Right renal pelvis (tissue), 4 donors: ENCODE data around the gene RHBDF2. TPM values are rescaled to one million over a fixed set of nuclear protein-coding genes. Genes with fewer than 3 reads are reported as not detected.
"Not testable (repeated sequence)": the region's sequence is repeated elsewhere in the genome, so short reads cannot be mapped to it uniquely, and the experiment has no call there.

Experiments used
- DNase-seq, 4 donors: peaks; one replicate each; pipeline ENCODE4 v3.0.0-alpha.2; 2013; ENCODE audit warnings: low read depth in 4 of 4, low spot score in 3 of 4, missing footprints in 1 of 4
- polyA plus RNA-seq, 4 donors: library from polyadenylated mRNA; unstranded; fragments of 120-200 nt; gene quantifications; one replicate each; pipeline ENCODE4 v1.2.1, GENCODE V29; 2013; ENCODE audit not compliant: insufficient read length in 4 of 4

The RHBDF2 gene
- polyA plus RNA-seq, 4 donors: 5.8 to 9.5 (median 6.8) TPM

- no peak for DNase-seq
Measured at GRCh38 chr17:76538941-76539570, 37.8 kb upstream of the RHBDF2 start.

DNA sequence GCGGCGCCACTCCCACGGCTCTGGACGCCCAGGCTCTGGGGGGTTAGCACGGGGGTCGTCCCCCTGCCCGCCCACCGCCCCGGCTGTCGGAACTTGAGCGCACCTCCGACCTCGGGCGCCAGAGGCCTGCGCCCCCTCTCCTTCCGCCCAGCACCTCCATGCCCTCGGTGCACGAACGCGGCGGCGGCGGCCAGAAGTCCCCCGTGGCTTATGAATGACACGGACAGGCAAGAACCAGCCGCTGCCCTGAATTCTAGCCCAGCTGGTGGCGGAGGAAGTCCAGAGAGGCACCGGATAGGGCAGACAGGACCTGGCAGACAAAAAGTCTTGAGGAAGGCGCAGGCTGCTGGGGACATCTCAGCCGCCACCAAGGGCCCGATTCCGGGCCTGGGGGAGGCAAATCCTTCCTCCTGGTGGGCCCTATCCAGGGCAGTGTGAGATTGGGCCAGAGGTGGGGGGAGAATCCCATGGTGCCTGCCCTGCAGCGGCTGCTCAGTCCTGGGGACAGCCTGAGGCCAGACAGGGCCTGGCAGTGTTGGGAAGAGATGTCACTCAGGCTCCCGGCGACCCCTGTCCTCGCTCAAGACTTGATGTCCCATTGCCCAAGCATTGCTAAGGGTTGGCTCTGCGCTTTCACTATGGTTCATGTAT lies 37.2 kb upstream of the RHBDF2 start:
- DNase-seq: no peak

DNA sequence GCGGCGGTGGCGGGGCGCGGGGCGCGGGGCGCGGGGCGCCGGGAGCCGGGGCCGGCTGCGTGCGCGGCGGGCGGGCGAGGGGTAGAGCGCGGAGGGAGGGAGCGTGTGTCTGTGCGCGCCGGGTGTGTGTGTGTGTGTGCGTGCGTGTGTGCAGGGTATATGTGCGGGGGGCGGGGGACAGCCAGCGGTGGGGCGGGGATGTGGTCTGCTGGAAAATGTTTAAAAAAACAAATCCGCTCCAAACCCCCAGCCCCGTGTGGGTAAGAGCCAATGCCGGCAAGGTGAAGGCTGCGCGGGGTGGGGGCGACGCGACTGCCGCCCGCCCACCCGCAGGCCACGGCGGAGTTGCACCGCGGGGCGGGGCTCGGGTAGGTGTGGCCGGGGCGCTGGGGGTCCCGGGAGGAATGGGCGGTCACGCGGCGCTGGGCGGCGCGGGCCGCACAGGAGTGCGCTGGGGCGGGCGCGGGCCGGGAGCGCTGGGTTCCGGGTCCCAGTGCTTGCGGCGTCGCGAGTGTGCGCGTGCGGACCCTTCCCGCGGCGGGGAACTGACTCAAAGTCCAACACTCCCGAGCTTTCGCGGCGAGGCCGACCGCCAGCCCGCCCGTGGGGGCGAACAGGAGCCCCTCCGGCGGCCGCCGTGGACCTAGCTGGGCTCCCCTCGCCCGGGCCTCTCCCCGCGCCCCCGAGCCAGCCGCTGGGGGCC lies 36.5 kb upstream of the RHBDF2 start, which contains the start of gene CYGB:
TSS of gene CYGB (minus strand) at position 132 of the 703 bp plus-strand sequence. CDS start 167 bp downstream, outside the sequence.
- DNase-seq: no peak

GRCh38 chr17:76537288-76537577 lies 36.0 kb upstream of the RHBDF2 start:
- no peak for DNase-seq

GRCh38 chr17:76536511-76537287 lies 35.5 kb upstream of the RHBDF2 start:
- DNase-seq: no peak

- no peak for DNase-seq
Measured at GRCh38 chr17:76535788-76536510, 34.7 kb upstream of the RHBDF2 start.

- DNase-seq: no peak
Measured at GRCh38 chr17:76534831-76535732, 33.9 kb upstream of the RHBDF2 start.

DNA sequence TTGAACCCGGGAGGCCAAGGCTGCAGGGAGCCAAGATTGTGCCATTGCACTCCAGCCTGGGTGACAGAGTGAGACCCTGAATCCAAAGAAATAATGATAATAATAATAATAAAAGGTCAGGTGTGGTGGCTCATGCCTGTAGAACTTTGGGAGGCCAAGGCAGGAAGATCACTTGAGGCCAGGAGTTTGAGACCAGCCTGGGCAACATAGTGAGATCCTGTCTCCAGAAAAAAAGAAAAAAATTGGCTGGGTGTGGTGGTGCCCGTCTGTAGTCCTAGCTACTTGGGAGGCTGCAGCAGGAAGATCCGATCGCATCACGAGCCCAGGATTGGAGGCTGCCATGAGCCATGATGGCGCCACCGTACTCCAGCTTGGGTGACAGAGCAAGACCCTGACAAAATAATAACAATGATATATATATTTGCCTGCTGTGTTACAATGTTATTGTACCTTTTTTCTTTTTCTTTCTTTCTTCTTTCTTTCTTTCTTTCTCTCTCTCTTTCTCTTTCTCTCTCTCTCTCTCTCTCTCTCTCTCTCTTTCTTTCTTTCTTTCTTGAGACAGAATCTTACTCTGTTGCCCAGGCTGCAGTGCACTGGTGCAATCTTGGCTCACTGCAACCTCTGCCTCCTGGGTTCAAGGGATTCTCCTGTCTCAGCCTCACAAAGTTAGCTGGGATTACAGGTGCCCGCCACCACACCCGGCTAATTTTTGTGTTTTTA lies 32.6 kb upstream of the RHBDF2 start:
- not testable (repeated sequence) for DNase-seq

GRCh38 chr17:76532072-76532651 lies 30.9 kb upstream of the RHBDF2 start:
- no peak for DNase-seq

DNA sequence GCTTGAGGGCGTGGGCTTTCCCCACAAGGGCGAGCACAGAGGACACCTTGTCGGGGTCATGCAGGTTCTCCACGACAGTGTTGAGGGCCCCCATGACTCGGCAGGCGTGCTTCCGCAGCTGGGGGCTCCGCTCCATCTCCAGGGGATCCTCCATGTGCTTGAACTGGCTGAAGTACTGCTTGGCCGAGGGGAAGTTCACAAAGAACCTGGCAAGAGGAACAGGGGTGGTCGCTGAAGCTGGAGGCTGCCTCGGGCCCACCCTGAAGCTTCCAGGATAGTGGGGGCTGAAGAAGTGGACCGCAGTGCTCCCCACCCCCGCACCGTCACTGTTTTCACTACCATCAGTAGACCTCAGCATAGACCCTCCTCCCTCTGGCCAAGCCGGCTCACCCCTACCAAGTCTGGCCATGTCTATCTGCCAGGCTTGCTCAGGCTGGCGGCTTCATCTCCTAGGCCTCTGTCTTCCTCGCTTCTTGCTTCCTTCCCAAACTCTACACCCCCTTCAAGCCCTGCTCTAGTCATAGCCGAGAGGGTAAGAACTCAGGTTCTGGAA lies 30.3 kb upstream of the RHBDF2 start:
- DNase-seq: no peak

DNA sequence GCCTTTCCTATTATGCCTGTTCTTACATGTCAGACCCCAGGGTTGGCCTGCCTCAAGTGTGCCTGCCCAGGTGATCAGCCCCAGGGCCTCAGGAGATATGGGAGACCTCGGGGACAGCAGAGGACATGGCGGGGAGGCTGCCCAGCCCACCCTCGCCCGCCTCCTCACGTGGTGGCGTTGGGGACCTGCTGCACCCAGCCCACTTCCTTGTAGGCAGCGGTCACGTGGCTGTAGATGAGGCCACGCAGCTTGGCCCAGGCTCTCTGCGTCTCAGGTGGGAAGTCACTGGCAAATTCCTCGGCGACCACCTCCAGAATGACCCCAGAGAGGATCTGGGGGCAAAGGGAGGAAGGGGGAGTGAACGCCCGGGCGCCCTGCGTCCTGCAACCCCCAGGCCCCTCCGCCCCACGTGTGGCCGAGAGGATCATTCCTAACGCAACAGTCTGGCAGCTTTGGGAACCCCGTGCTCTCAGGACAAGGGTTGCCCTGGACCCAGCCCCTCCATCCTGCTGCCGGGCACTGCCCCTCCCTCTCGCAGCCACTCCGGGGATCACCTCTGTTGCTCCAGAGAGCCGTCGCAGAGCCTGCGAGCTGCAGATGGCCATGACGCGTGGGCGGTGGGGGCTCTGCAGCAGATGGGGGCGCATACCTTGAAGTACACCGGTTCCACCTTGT lies 29.7 kb upstream of the RHBDF2 start:
- no peak for DNase-seq

DNA sequence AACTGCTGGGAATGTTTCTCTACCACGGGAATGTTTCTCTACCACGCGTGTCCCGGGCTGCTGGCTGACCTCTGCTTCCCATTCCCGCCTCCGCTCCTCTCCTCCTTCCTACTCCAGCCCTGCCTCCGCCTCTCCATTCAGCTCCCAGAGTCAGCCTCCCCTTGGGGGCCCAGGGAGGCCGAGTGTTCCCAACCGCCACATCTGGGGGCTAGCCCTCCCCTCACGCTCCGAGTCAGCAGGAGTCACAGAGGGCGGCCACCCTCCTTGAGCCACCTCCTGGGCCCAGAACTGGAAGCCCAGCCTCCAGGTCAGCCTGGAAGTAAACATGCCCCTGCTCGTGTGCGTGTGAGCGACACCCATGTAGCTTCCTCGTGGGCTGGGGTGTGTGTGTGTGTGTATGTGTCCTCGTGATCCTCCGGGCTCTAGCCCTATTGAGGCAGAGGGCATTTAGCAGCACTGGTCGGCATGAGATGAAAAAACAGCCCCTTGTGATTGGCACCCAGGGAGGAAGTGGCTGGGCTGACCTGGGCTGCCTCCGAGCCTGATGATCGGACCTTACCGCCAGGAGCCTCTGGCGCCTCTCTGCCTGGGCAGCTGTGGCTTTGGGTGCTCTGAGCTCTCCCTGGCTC lies 29.0 kb upstream of the RHBDF2 start:
- no peak for DNase-seq

- peak; percentile 70 to 83 (median 75) for DNase-seq
Measured at GRCh38 chr17:76529224-76530094, 28.2 kb upstream of the RHBDF2 start.

- no peak for DNase-seq
Measured at GRCh38 chr17:76528528-76529223, 27.5 kb upstream of the RHBDF2 start.

- no peak for DNase-seq
Measured at GRCh38 chr17:76528156-76528527, 26.9 kb upstream of the RHBDF2 start.
